HCT116 (cell line): ENCODE data around the gene HSD17B1.
A peak's percentile ranks its signal among the peaks of the same experiment; 100 is the strongest.

ENCODE experiments used
- CBX3 ChIP-seq: IDR thresholded peaks from 2 replicates; pipeline ENCODE4 v1.6.1; 2012; ENCODE audit warnings: low read depth
- CEBPB ChIP-seq: IDR thresholded peaks from 2 replicates; pipeline ENCODE4 v1.6.1; 2012; ENCODE audit warnings: low read depth
- CTCF ChIP-seq, 3 experiments: fragments of 200-600 bp in 1 of 3; sonication (generic) in 1 of 3; IDR thresholded peaks in 2 of 3; conservative IDR thresholded peaks in 1 of 3; 2 replicates each; pipeline ENCODE4 v1.5.1; 2012 to 2017; ENCODE audit warnings: low read depth in 2 of 3, low read length in 2 of 3, antibody characterized with exemption in 1 of 3, borderline replicate concordance in 1 of 3, control low read depth in 1 of 3, mild to moderate bottlenecking in 1 of 3, mixed read lengths in 1 of 3, mixed run types in 1 of 3, moderate library complexity in 1 of 3; ENCODE audit not compliant: insufficient read depth in 1 of 3
- EZH2 ChIP-seq: fragments of 200-600 bp; sonication (generic); IDR thresholded peaks from 2 replicates; pipeline ENCODE4 v1.6.1; 2017; ENCODE audit warnings: antibody characterized with exemption, mixed run types
- EZH2phosphoT487 ChIP-seq: fragments of 200-600 bp; IDR thresholded peaks from 2 replicates; pipeline ENCODE4 v1.6.1; 2018; ENCODE audit warnings: antibody characterized with exemption, borderline replicate concordance
- JUND ChIP-seq: IDR thresholded peaks from 2 replicates; pipeline ENCODE4 v1.6.1; 2012
- MAX ChIP-seq: IDR thresholded peaks from 2 replicates; pipeline ENCODE4 v1.6.1; 2012
- POLR2A ChIP-seq: IDR thresholded peaks from 2 replicates; pipeline ENCODE4 v1.7.0; 2011; ENCODE audit warnings: borderline replicate concordance; ENCODE audit not compliant: insufficient read depth, insufficient read length; ENCODE audit errors: extremely low read depth
- POLR2AphosphoS5 ChIP-seq: IDR thresholded peaks from 2 replicates; pipeline ENCODE4 v1.6.1; 2011; ENCODE audit warnings: mild to moderate bottlenecking, low read depth, low read length, moderate library complexity
- SIN3A ChIP-seq: IDR thresholded peaks from 2 replicates; pipeline ENCODE4 v1.6.1; 2012; ENCODE audit warnings: low read depth
- YY1 ChIP-seq: IDR thresholded peaks from 2 replicates; pipeline ENCODE4 v1.6.1; 2011; ENCODE audit warnings: low read length, low read depth, moderate library complexity, mild to moderate bottlenecking; ENCODE audit not compliant: insufficient replicate concordance; ENCODE audit errors: extremely low read depth
- ZBTB33 ChIP-seq: IDR thresholded peaks from 2 replicates; pipeline ENCODE4 v1.6.1; 2011; ENCODE audit warnings: mild to moderate bottlenecking, low read length, moderate library complexity; ENCODE audit not compliant: insufficient replicate concordance; ENCODE audit errors: extremely low read depth
- ZFX ChIP-seq: fragments of 450-650 bp; IDR thresholded peaks from 2 replicates; pipeline ENCODE4 v1.6.1; 2017

- TF ChIP-seq CTCF (IDR thresholded peaks at IDR 0.05 in 2 of 3, conservative IDR thresholded peaks at IDR 0.05 in 1 of 3; ENCODE audit: borderline replicate concordance in 1 of 3, insufficient read depth in 1 of 3, low read depth in 2 of 3, low read length in 2 of 3) (peak in 2 of 3 experiments; percentile 23 to 42; a peak in 2 of 6 replicates), JUND (no peak), ZFX (peak; percentile 74), EZH2 (no peak), POLR2A (peak; percentile 87), YY1 (no peak), CEBPB (no peak), SIN3A (peak; percentile 88), CBX3 (no peak), MAX (peak; percentile 50), EZH2phosphoT487 (no peak), POLR2AphosphoS5 (peak; percentile 87), ZBTB33 (peak; percentile 67)
These were observed 25.0 kb downstream of the HSD17B1 start, which contains the start of gene PSMC3IP for GRCh38 chr17:42577532-42578281.
